ENCODE data around the gene GOT2. TPM values are rescaled to one million over a fixed set of nuclear protein-coding genes. Genes with fewer than 3 reads are reported as not detected.

GOT2 gene
- total RNA-seq, 3 donors from 2014 or later (not counting 1 experiment from before 2014, with no cell fraction given) = 21.1 to 32.5 (median 32.0) TPM

- no peak overlapping the region for H3K4me3 Mint-ChIP-seq
- H3K36me3 ChIP-seq (ENCODE audit: control insufficient read depth, insufficient read depth, low read length) = peaks cover 39% of the 10 kb centered on the region
- no peaks in the 10 kb centered on the region for H3K4me1 ChIP-seq (ENCODE audit: control insufficient read depth, insufficient read depth, low read length)
- H3K4me1 Mint-ChIP-seq = no peaks in the 10 kb centered on the region
- DNase-seq = no peak
- no peaks in the 10 kb centered on the region for H3K27me3 ChIP-seq (ENCODE audit: control insufficient read depth, insufficient read depth, low read length)
- no peak for ATAC-seq
- H3K27me3 Mint-ChIP-seq (ENCODE audit: low read depth in 2 of 2) = no peaks in the 10 kb centered on the region
- H3K4me3 ChIP-seq (ENCODE audit: low read length) = no peak overlapping the region
- peaks cover 23% of the 10 kb centered on the region for H3K36me3 Mint-ChIP-seq
- TF ChIP-seq CTCF (IDR thresholded peaks at IDR 0.05) = no peak
- no peak overlapping the region for H3K27ac Mint-ChIP-seq
- intact Hi-C loops (cut with micrococcal nuclease) = no loop called here
- no peak overlapping the region for H3K27ac ChIP-seq (ENCODE audit: low read length)
- 100% methylated on average over 1 of the region's 1 CpG for WGBS (ENCODE audit: insufficient coverage)
- no peaks in the 10 kb centered on the region for H3K9me3 Mint-ChIP-seq
- no peaks in the 10 kb centered on the region for H3K9me3 ChIP-seq (ENCODE audit: control insufficient read depth, insufficient read depth, low read length)
Observed at GRCh38 chr16:58713742-58714141, 20.4 kb downstream of the GOT2 start.

DNA sequence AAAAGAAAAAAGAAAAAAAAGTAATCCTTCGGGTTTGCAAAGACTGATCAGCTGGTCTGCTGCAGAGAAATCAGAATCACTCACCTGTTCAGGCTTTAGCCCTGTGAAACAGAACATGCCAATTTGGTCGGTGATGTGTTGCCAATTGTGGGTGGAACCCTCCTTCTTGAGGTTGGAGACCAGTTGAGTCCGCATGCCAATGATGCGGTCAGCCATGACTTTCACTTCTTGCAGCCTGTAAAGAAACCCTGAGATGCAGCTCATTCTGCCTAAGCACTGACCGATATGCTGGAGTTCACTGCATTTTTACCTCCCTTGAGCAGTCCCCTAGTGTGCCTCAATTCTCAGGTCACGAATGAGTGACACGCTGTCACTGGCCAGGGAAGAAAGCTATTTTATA is 24.8 kb downstream of the GOT2 start:
- no peak for ATAC-seq
- 94% methylated on average over 7 of the region's 7 CpGs for WGBS (ENCODE audit: insufficient coverage)
- H3K4me1 ChIP-seq (ENCODE audit: control insufficient read depth, insufficient read depth, low read length) = no peaks in the 10 kb centered on the region
- Mint-ChIP-seq H3K27ac (no peak overlapping the region), H3K4me3 (no peak overlapping the region), H3K9me3 (no peaks in the 10 kb centered on the region), H3K27me3 (ENCODE audit: low read depth in 2 of 2) (no peaks in the 10 kb centered on the region), H3K36me3 (no peaks in the 10 kb centered on the region), H3K4me1 (no peaks in the 10 kb centered on the region)
- DNase-seq = no peak
- no peaks in the 10 kb centered on the region for H3K9me3 ChIP-seq (ENCODE audit: control insufficient read depth, insufficient read depth, low read length)
- intact Hi-C loops (cut with micrococcal nuclease) = no loop called here
- H3K27me3 ChIP-seq (ENCODE audit: control insufficient read depth, insufficient read depth, low read length) = no peaks in the 10 kb centered on the region
- no peak overlapping the region for H3K4me3 ChIP-seq (ENCODE audit: low read length)
- no peak for TF ChIP-seq CTCF (IDR thresholded peaks at IDR 0.05)
- no peak overlapping the region for H3K27ac ChIP-seq (ENCODE audit: low read length)
- H3K36me3 ChIP-seq (ENCODE audit: control insufficient read depth, insufficient read depth, low read length) = peaks cover 26% of the 10 kb centered on the region

DNA sequence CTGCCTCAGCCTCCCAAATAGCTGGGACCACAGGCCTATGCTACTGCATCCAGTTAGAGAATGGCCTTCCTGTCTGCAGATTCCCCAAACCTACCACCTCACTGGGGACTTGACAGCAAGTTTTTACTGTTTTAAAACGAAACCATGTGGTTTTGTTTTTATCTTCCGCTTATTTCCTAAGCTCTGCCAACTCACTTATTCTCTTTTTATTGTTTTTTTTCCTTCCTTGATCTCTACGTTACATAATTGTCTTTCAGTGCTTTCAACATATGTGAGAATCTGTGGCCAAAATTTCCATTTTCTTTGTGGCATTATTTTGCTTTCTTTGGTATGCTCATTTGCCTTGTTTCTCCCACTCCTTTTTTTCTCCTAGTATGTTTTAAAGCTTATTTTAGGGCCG is 35.0 kb downstream of the GOT2 start:
- H3K4me1 ChIP-seq (ENCODE audit: control insufficient read depth, insufficient read depth, low read length) = no peaks in the 10 kb centered on the region
- TF ChIP-seq CTCF (IDR thresholded peaks at IDR 0.05) = no peak
- Mint-ChIP-seq H3K27ac (no peak overlapping the region), H3K4me1 (no peaks in the 10 kb centered on the region), H3K36me3 (no peaks in the 10 kb centered on the region), H3K4me3 (no peak overlapping the region), H3K27me3 (ENCODE audit: low read depth in 2 of 2) (peaks cover 0 to 3% of the 10 kb centered on the region in 2 donors), H3K9me3 (no peaks in the 10 kb centered on the region)
- no peak for ATAC-seq
- DNase-seq = no peak
- H3K27ac ChIP-seq (ENCODE audit: low read length) = no peak overlapping the region
- no peaks in the 10 kb centered on the region for H3K27me3 ChIP-seq (ENCODE audit: control insufficient read depth, insufficient read depth, low read length)
- H3K36me3 ChIP-seq (ENCODE audit: control insufficient read depth, insufficient read depth, low read length) = no peaks in the 10 kb centered on the region
- H3K9me3 ChIP-seq (ENCODE audit: control insufficient read depth, insufficient read depth, low read length) = no peaks in the 10 kb centered on the region
- 58% methylated on average over 4 of the region's 4 CpGs for WGBS (ENCODE audit: insufficient coverage)
- intact Hi-C loops (cut with micrococcal nuclease) = no loop called here
- H3K4me3 ChIP-seq (ENCODE audit: low read length) = no peak overlapping the region

GRCh38 chr16:58695368-58695767 is 38.7 kb downstream of the GOT2 start:
- H3K27ac Mint-ChIP-seq = no peak overlapping the region
- no peaks in the 10 kb centered on the region for H3K4me1 Mint-ChIP-seq
- DNase-seq = no peak
- WGBS (ENCODE audit: insufficient coverage) = 76% methylated on average over 1 of the region's 1 CpG
- peaks cover 5 to 10% of the 10 kb centered on the region in 2 donors for H3K27me3 Mint-ChIP-seq (ENCODE audit: low read depth in 2 of 2)
- no peak overlapping the region for H3K4me3 ChIP-seq (ENCODE audit: low read length)
- intact Hi-C loops (cut with micrococcal nuclease) = no loop called here
- no peak for TF ChIP-seq CTCF (IDR thresholded peaks at IDR 0.05)
- H3K4me1 ChIP-seq (ENCODE audit: control insufficient read depth, insufficient read depth, low read length) = no peaks in the 10 kb centered on the region
- no peak for ATAC-seq
- H3K27me3 ChIP-seq (ENCODE audit: control insufficient read depth, insufficient read depth, low read length) = no peaks in the 10 kb centered on the region
- no peaks in the 10 kb centered on the region for H3K36me3 ChIP-seq (ENCODE audit: control insufficient read depth, insufficient read depth, low read length)
- no peak overlapping the region for H3K4me3 Mint-ChIP-seq
- H3K36me3 Mint-ChIP-seq = no peaks in the 10 kb centered on the region
- peaks cover 0 to 2% of the 10 kb centered on the region in 2 donors for H3K9me3 Mint-ChIP-seq
- H3K9me3 ChIP-seq (ENCODE audit: control insufficient read depth, insufficient read depth, low read length) = no peaks in the 10 kb centered on the region
- no peak overlapping the region for H3K27ac ChIP-seq (ENCODE audit: low read length)

Measured in natural killer cell (primary cell).